Heart left ventricle (tissue), 13 donors: Measurements from ENCODE around the gene OLFML3.

Source experiments
- POLR2A ChIP-seq, 2 donors: fragments of 450-650 bp; IDR thresholded peaks; one replicate each; pipeline ENCODE4 v1.6.1; 2017; ENCODE audit warnings: antibody characterized with exemption in 2 of 2, mild to moderate bottlenecking in 2 of 2, moderate library complexity in 2 of 2
- TF ChIP-seq, protein P1 (sequence below), 12 donors: fragments of 200-600 bp; sonication (generic) in 4 of 12; IDR thresholded peaks; one replicate each; pipeline versions ENCODE4 v1.5.0 to v1.8.0; 2018 to 2022; ENCODE audit warnings: antibody characterized with exemption in 12 of 12, mild to moderate bottlenecking in 5 of 12
- donor health status: ischemic (EF 13 %, LVEDD 7.1; RV severe dilation, severe dysfunction).
- donor health status: DM: no; HTN: yes; CAD: no.
- donor health status: DM: no; HTN: no; CAD: no.
- donor health status: ischemic (EF 25% LVEDD 6.9; RV normal size, moderate dysfunction).
- donor health status: ischemic (EF 25% LVEDD 5.7; RV mildly dilated, moderate dysfunction).
- donor health status: ischemic (EF 35%, LVEDD 5.7; RV mildly dilated, moderate dysfunction).
- donor health status: nonischemic (EF 11% LVEDD 7.7; RV severe dilation, severe dysfunction).
- donor health status: DM: yes; HTN: yes; CAD: no.
- donor health status: PGD.
- donor health status: ischemic (EF 29% LVEDD 5.4; RV normal size, mild dysfunction).
- donor health status: nonischemic (EF 23%, LVEDD 6.1; RV moderate dilation, normal function).

DNA sequence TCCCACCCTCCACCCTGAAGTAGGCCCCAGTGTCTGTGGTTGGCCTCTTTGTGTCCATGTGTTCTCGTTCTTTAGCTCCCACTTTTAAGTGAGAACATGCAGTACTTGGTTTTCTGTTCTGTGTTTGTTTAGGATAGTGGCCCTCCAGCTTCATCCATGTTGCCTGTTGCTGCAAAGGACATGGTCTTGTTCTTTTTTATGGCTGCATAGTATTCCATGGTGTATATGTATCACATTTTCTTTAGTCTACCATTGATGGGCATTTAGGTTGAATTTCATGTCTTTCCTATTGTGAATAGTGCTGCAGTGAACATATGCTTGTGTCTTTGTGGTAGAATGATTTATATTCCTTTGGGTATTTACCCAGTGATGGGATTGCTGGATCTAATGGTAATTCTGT is 44.1 kb upstream of the OLFML3 start:
- no peak for TF ChIP-seq POLR2A (IDR thresholded peaks at IDR 0.05)
- TF ChIP-seq, protein P1, sequence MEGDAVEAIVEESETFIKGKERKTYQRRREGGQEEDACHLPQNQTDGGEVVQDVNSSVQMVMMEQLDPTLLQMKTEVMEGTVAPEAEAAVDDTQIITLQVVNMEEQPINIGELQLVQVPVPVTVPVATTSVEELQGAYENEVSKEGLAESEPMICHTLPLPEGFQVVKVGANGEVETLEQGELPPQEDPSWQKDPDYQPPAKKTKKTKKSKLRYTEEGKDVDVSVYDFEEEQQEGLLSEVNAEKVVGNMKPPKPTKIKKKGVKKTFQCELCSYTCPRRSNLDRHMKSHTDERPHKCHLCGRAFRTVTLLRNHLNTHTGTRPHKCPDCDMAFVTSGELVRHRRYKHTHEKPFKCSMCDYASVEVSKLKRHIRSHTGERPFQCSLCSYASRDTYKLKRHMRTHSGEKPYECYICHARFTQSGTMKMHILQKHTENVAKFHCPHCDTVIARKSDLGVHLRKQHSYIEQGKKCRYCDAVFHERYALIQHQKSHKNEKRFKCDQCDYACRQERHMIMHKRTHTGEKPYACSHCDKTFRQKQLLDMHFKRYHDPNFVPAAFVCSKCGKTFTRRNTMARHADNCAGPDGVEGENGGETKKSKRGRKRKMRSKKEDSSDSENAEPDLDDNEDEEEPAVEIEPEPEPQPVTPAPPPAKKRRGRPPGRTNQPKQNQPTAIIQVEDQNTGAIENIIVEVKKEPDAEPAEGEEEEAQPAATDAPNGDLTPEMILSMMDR (IDR thresholded peaks at IDR 0.05): no peak
